Measurements from ENCODE around the gene PGRMC1. TPM values are rescaled to one million over a fixed set of nuclear protein-coding genes. Genes with fewer than 3 reads are reported as not detected.

Gene PGRMC1
- total and polyA plus RNA-seq, 9 of the 15 experiments (the other 6 are each of a cell fraction or from before 2014, with no cell fraction given), result 27.4 to 115 (median 90.3) TPM

DNA sequence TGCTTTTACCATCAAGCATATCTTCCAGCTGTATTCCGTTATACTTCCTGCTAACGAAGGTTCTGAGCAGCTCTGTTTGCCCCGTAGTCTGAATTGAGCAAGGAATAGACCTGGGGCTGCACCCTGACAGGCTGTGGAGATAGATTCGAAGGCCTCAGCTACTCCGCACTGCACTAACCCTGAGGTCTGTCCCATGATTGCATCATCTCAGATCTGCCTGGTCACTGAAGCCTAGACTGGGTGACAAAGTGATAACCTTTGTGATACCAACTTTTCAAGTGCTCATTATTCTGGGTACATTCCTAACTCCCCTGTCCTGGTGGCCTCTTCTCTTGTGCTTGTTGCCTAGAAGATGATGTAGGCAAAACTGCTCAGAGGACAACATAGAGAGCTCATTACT, 29.9 kb upstream of the PGRMC1 start (continued):
- TF ChIP-seq ZSCAN32 (CRISPR knock-in tag; IDR thresholded peaks at IDR 0.05), result peak; percentile 95
- TF ChIP-seq, protein P1, sequence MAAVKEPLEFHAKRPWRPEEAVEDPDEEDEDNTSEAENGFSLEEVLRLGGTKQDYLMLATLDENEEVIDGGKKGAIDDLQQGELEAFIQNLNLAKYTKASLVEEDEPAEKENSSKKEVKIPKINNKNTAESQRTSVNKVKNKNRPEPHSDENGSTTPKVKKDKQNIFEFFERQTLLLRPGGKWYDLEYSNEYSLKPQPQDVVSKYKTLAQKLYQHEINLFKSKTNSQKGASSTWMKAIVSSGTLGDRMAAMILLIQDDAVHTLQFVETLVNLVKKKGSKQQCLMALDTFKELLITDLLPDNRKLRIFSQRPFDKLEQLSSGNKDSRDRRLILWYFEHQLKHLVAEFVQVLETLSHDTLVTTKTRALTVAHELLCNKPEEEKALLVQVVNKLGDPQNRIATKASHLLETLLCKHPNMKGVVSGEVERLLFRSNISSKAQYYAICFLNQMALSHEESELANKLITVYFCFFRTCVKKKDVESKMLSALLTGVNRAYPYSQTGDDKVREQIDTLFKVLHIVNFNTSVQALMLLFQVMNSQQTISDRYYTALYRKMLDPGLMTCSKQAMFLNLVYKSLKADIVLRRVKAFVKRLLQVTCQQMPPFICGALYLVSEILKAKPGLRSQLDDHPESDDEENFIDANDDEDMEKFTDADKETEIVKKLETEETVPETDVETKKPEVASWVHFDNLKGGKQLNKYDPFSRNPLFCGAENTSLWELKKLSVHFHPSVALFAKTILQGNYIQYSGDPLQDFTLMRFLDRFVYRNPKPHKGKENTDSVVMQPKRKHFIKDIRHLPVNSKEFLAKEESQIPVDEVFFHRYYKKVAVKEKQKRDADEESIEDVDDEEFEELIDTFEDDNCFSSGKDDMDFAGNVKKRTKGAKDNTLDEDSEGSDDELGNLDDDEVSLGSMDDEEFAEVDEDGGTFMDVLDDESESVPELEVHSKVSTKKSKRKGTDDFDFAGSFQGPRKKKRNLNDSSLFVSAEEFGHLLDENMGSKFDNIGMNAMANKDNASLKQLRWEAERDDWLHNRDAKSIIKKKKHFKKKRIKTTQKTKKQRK (IDR thresholded peaks at IDR 0.05; ENCODE audit: borderline replicate concordance, low read depth, low read length), result no peak
- TF ChIP-seq NRF1 (conservative IDR thresholded peaks at IDR 0.05 in 1 of 2, IDR thresholded peaks at IDR 0.05 in 1 of 2), result 0 out of 4 replicates have a peak, but pooled peaks have one; percentile 11 to 25
- TF ChIP-seq, protein P2, sequence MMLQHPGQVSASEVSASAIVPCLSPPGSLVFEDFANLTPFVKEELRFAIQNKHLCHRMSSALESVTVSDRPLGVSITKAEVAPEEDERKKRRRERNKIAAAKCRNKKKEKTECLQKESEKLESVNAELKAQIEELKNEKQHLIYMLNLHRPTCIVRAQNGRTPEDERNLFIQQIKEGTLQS (IDR thresholded peaks at IDR 0.05), result peak; percentile 98
- TF ChIP-seq, protein P2 (CRISPR knock-in tag; conservative IDR thresholded peaks at IDR 0.05), result no peak; the same call in 1 of the 2 replicates
- peak; percentile 90 for TF ChIP-seq JUND (IDR thresholded peaks at IDR 0.05; ENCODE audit: borderline replicate concordance, low read depth, low read length)
- TF ChIP-seq JUND (tag; IDR thresholded peaks at IDR 0.05; ENCODE audit: borderline replicate concordance, low read depth, low read length), result peak; percentile 74; the same call in 2 of the 3 replicates
- TF ChIP-seq KLF16 (IDR thresholded peaks at IDR 0.05), result no peak
- TF ChIP-seq ZNF766 (CRISPR knock-in tag; conservative IDR thresholded peaks at IDR 0.05), result 0 out of 2 replicates have a peak, but pooled peaks have one; percentile 32
- TF ChIP-seq STAT5A (IDR thresholded peaks at IDR 0.05; ENCODE audit: borderline replicate concordance, low read length), result no peak
- peak; percentile 38; the same call in 1 of the 2 replicates for TF ChIP-seq BHLHE40 (IDR thresholded peaks at IDR 0.05; ENCODE audit: low read length)
- no peak for TF ChIP-seq ILK (tag; IDR thresholded peaks at IDR 0.05; ENCODE audit: borderline replicate concordance, low read depth)
- 0 out of 2 replicates have a peak, but pooled peaks have one; percentile 9 for TF ChIP-seq ETV1 (tag; conservative IDR thresholded peaks at IDR 0.05; ENCODE audit: low read depth)
- no peak for TF ChIP-seq ZNF121 (CRISPR knock-in tag; conservative IDR thresholded peaks at IDR 0.05)
- no peak for TF ChIP-seq NR2C2 (CRISPR knock-in tag; IDR thresholded peaks at IDR 0.05)
- peak; percentile 74 for TF ChIP-seq NR2C2 (tag; IDR thresholded peaks at IDR 0.05)
- TF ChIP-seq RAD21 (CRISPR knock-in tag; conservative IDR thresholded peaks at IDR 0.05 in 1 of 2, IDR thresholded peaks at IDR 0.05 in 1 of 2), result 0 out of 4 replicates have a peak, but pooled peaks of 1 of the 2 experiments have one; percentile 13
- TF ChIP-seq, protein P3, sequence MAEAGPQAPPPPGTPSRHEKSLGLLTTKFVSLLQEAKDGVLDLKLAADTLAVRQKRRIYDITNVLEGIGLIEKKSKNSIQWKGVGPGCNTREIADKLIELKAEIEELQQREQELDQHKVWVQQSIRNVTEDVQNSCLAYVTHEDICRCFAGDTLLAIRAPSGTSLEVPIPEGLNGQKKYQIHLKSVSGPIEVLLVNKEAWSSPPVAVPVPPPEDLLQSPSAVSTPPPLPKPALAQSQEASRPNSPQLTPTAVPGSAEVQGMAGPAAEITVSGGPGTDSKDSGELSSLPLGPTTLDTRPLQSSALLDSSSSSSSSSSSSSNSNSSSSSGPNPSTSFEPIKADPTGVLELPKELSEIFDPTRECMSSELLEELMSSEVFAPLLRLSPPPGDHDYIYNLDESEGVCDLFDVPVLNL (CRISPR knock-in tag; IDR thresholded peaks at IDR 0.05; ENCODE audit: low read depth), result no peak
- TF ChIP-seq MAFG (tag; conservative IDR thresholded peaks at IDR 0.05), result peak; percentile 58
- no peak for TF ChIP-seq CBX2 (IDR thresholded peaks at IDR 0.05; ENCODE audit: insufficient read depth, low read length, poor library complexity, severe bottlenecking)
- TF ChIP-seq TRIM24 (IDR thresholded peaks at IDR 0.05), result peak; percentile 92 to 97

Measured in K562 (cell line).